K562 (cell line): ENCODE measurements around the gene SFN. TPM values are rescaled to one million over a fixed set of nuclear protein-coding genes. Genes with fewer than 3 reads are reported as not detected.

Source experiments
- CBX5 ChIP-seq: IDR thresholded peaks from 2 replicates; pipeline ENCODE4 v1.6.1; 2014; ENCODE audit warnings: low read depth, borderline replicate concordance
- DMBX1 ChIP-seq: fragments of 250-450 bp; sonication (Bioruptor Pico); IDR thresholded peaks from 2 replicates; pipeline ENCODE4 v1.8.0; 2022; ENCODE audit warnings: inconsistent platforms, mild to moderate bottlenecking, moderate library complexity, borderline replicate concordance
- E2F3 ChIP-seq: fragments of 250-450 bp; sonication (Bioruptor Pico); IDR thresholded peaks from 2 replicates; pipeline ENCODE4 v1.4.0; 2020; ENCODE audit warnings: mild to moderate bottlenecking
- FOS ChIP-seq: IDR thresholded peaks from 3 replicates; pipeline ENCODE4 v1.6.1; 2011; ENCODE audit not compliant: insufficient read length; ENCODE audit errors: extremely low read depth
- HNRNPL ChIP-seq: fragments of 200-400 bp; formaldehyde crosslinking; IDR thresholded peaks from 2 replicates; pipeline ENCODE4 v1.6.1; 2017; ENCODE audit warnings: low read depth, mild to moderate bottlenecking, low read length
- KLF10 ChIP-seq: fragments of 250-450 bp; sonication (Bioruptor Pico); IDR thresholded peaks from 2 replicates; pipeline ENCODE4 v1.6.1; 2021; ENCODE audit warnings: matching md5 sums
- NCOA6 ChIP-seq: fragments of 450-650 bp; IDR thresholded peaks from 2 replicates; pipeline ENCODE4 v1.6.1; 2017; ENCODE audit warnings: mild to moderate bottlenecking
- RBFOX2 ChIP-seq: fragments of 200-400 bp; formaldehyde crosslinking; IDR thresholded peaks from 2 replicates; pipeline ENCODE4 v1.6.1; 2017; ENCODE audit warnings: low read depth, mild to moderate bottlenecking, low read length, moderate library complexity
- RHOXF2B ChIP-seq: fragments of 250-450 bp; sonication (Bioruptor Pico); conservative IDR thresholded peaks from 2 replicates; pipeline ENCODE4 v1.5.1; 2021
- SMARCA4 ChIP-seq: fragments of 450-650 bp; IDR thresholded peaks from 2 replicates; pipeline ENCODE4 v1.6.1; 2016
- SREBF2 ChIP-seq: sonication (generic); formaldehyde crosslinking; IDR thresholded peaks from 2 replicates; pipeline ENCODE4 v1.4.0; 2020; ENCODE audit warnings: mild to moderate bottlenecking, missing genetic modification reagents
- TCF3 ChIP-seq: sonication (generic); formaldehyde crosslinking; IDR thresholded peaks from 2 replicates; pipeline ENCODE4 v1.4.0; 2020; ENCODE audit warnings: mild to moderate bottlenecking, missing genetic modification reagents
- ZFP30 ChIP-seq: fragments of 250-450 bp; sonication (Bioruptor Pico); IDR thresholded peaks from 2 replicates; pipeline ENCODE4 v1.8.0; 2022; ENCODE audit warnings: moderate library complexity, mild to moderate bottlenecking, inconsistent platforms, borderline replicate concordance
- ZNF165 ChIP-seq: fragments of 250-450 bp; sonication (Bioruptor Pico); IDR thresholded peaks from 2 replicates; pipeline ENCODE4 v1.4.0; 2020; ENCODE audit warnings: borderline replicate concordance
- ZNF695 ChIP-seq: fragments of 450-650 bp; formaldehyde crosslinking; IDR thresholded peaks from 2 replicates; pipeline ENCODE4 v1.4.0; 2020; ENCODE audit warnings: mild to moderate bottlenecking, moderate library complexity
- ZNF717 ChIP-seq: fragments of 250-450 bp; sonication (Bioruptor Pico); IDR thresholded peaks from 2 replicates; pipeline ENCODE4 v1.5.0; 2021
- polyA plus RNA-seq, 8 experiments: library from polyadenylated mRNA; depleted of rRNA in 4 of 8; stranded (reverse) in 5 of 8; unstranded in 3 of 8; fragments of >200 nt; fragmentation: Nextera tagmentation in 2 of 8; fragmentation: Illumina TruSeq in 1 of 8; extraction: Ambion mirVana in 2 of 8; extraction: Trizol in 1 of 8; gene quantifications; 2 replicates each; pipeline versions ENCODE4 v1.2.1 to v1.2.3, GENCODE V29; 2011 to 2014; ENCODE audit warnings: inconsistent platforms in 1 of 8, missing spikeins in 1 of 8
- total RNA-seq, 7 experiments: library from RNA; depleted of rRNA in 6 of 7; stranded (reverse); fragments of >200 nt in 6 of 7; fragmentation: Illumina TruSeq in 2 of 7; extraction: Trizol in 2 of 7; gene quantifications; 2 replicates each; pipeline versions ENCODE4 v1.2.1 to v1.2.3, GENCODE V29; 2011 to 2021; ENCODE audit warnings: low replicate concordance in 1 of 7
- TF ChIP-seq, protein P1 (sequence below): sonication (generic); formaldehyde crosslinking; IDR thresholded peaks from 2 replicates; pipeline ENCODE4 v1.8.1; 2023; ENCODE audit warnings: mild to moderate bottlenecking, missing genetic modification reagents
- TF ChIP-seq, protein P2 (sequence below), 2 experiments: fragments of 450-650 bp; conservative IDR thresholded peaks; 2 replicates each; pipeline ENCODE4 v1.6.1; 2017; ENCODE audit warnings: mild to moderate bottlenecking in 2 of 2, moderate library complexity in 2 of 2
- TF ChIP-seq, protein P3 (sequence below), 2 experiments: IDR thresholded peaks; 2 replicates each; pipeline ENCODE4 v1.6.1; 2011; ENCODE audit warnings: borderline replicate concordance in 1 of 2, control low read depth in 1 of 2, low read depth in 1 of 2, low read length in 1 of 2, mild to moderate bottlenecking in 1 of 2, mixed read lengths in 1 of 2, moderate library complexity in 1 of 2; ENCODE audit not compliant: insufficient read depth in 1 of 2, insufficient read length in 1 of 2, poor library complexity in 1 of 2, severe bottlenecking in 1 of 2; ENCODE audit errors: extremely low read depth in 1 of 2
- TF ChIP-seq, protein P4 (sequence below), 2 experiments: fragments of 200-800 bp in 1 of 2; sonication (Bioruptor generic) in 1 of 2; sonication (generic) in 1 of 2; formaldehyde crosslinking in 1 of 2; IDR thresholded peaks in 1 of 2; conservative IDR thresholded peaks in 1 of 2; 2 replicates each; pipeline versions ENCODE4 v1.5.0 to v1.6.1; 2016 to 2020; ENCODE audit warnings: missing compliant biosample characterization in 1 of 2, missing genetic modification characterization in 1 of 2, missing genetic modification reagents in 1 of 2

Gene SFN
- total and polyA plus RNA-seq, 9 of the 15 experiments (the other 6 are each of a cell fraction or from before 2014, with no cell fraction given), result 0.10 to 3.8 (median 2.0) TPM

DNA sequence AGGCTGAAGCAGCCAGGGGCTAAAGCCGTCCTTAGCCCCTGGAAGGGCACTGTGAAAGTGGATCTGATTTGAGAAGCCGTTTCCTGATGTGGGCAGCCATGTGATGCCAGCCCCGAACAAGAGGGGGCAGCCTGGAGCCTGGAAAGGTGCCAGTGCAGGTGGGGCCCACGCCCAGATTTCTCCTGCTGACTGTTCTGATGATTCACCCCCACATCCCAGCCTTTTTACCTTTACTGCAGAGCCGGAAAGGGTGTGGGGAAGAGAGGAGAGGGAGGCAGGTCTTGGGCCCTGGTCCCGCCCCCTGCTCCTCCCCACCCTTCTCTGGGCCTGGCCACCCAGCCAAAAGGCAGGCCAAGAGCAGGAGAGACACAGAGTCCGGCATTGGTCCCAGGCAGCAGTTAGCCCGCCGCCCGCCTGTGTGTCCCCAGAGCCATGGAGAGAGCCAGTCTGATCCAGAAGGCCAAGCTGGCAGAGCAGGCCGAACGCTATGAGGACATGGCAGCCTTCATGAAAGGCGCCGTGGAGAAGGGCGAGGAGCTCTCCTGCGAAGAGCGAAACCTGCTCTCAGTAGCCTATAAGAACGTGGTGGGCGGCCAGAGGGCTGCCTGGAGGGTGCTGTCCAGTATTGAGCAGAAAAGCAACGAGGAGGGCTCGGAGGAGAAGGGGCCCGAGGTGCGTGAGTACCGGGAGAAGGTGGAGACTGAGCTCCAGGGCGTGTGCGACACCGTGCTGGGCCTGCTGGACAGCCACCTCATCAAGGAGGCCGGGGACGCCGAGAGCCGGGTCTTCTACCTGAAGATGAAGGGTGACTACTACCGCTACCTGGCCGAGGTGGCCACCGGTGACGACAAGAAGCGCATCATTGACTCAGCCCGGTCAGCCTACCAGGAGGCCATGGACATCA is at the start of gene SFN (continued):
- TF ChIP-seq, protein P1, sequence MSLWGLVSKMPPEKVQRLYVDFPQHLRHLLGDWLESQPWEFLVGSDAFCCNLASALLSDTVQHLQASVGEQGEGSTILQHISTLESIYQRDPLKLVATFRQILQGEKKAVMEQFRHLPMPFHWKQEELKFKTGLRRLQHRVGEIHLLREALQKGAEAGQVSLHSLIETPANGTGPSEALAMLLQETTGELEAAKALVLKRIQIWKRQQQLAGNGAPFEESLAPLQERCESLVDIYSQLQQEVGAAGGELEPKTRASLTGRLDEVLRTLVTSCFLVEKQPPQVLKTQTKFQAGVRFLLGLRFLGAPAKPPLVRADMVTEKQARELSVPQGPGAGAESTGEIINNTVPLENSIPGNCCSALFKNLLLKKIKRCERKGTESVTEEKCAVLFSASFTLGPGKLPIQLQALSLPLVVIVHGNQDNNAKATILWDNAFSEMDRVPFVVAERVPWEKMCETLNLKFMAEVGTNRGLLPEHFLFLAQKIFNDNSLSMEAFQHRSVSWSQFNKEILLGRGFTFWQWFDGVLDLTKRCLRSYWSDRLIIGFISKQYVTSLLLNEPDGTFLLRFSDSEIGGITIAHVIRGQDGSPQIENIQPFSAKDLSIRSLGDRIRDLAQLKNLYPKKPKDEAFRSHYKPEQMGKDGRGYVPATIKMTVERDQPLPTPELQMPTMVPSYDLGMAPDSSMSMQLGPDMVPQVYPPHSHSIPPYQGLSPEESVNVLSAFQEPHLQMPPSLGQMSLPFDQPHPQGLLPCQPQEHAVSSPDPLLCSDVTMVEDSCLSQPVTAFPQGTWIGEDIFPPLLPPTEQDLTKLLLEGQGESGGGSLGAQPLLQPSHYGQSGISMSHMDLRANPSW (CRISPR knock-in tag), result no peak
- no peak for TF ChIP-seq E2F3 (CRISPR knock-in tag)
- TF ChIP-seq NCOA6, result no peak
- TF ChIP-seq SMARCA4, result peak; percentile 37; the same call in 1 of the 2 replicates
- TF ChIP-seq RHOXF2B (CRISPR knock-in tag), result no peak
- TF ChIP-seq ZFP30 (CRISPR knock-in tag), result no peak
- TF ChIP-seq ZNF717 (CRISPR knock-in tag), result no peak
- peak; percentile 61 for TF ChIP-seq RBFOX2
- TF ChIP-seq CBX5, result no peak
- no peak for TF ChIP-seq ZNF695 (CRISPR knock-in tag)
- TF ChIP-seq KLF10 (CRISPR knock-in tag), result no peak
- no peak for TF ChIP-seq ZNF165
- TF ChIP-seq, protein P2, sequence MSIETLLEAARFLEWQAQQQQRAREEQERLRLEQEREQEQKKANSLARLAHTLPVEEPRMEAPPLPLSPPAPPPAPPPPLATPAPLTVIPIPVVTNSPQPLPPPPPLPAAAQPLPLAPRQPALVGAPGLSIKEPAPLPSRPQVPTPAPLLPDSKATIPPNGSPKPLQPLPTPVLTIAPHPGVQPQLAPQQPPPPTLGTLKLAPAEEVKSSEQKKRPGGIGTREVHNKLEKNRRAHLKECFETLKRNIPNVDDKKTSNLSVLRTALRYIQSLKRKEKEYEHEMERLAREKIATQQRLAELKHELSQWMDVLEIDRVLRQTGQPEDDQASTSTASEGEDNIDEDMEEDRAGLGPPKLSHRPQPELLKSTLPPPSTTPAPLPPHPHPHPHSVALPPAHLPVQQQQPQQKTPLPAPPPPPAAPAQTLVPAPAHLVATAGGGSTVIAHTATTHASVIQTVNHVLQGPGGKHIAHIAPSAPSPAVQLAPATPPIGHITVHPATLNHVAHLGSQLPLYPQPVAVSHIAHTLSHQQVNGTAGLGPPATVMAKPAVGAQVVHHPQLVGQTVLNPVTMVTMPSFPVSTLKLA (conservative IDR thresholded peaks at IDR 0.05), result peak in 1 of 2 experiments; percentile 60; a peak in 1 of 4 replicates
- TF ChIP-seq, protein P3, sequence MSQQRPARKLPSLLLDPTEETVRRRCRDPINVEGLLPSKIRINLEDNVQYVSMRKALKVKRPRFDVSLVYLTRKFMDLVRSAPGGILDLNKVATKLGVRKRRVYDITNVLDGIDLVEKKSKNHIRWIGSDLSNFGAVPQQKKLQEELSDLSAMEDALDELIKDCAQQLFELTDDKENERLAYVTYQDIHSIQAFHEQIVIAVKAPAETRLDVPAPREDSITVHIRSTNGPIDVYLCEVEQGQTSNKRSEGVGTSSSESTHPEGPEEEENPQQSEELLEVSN (IDR thresholded peaks at IDR 0.05; ENCODE audit: borderline replicate concordance in 1 of 2, extremely low read depth in 1 of 2, insufficient read depth in 1 of 2, insufficient read length in 1 of 2, low read depth in 1 of 2, low read length in 1 of 2, poor library complexity in 1 of 2, severe bottlenecking in 1 of 2), result no peak
- TF ChIP-seq, protein P4, sequence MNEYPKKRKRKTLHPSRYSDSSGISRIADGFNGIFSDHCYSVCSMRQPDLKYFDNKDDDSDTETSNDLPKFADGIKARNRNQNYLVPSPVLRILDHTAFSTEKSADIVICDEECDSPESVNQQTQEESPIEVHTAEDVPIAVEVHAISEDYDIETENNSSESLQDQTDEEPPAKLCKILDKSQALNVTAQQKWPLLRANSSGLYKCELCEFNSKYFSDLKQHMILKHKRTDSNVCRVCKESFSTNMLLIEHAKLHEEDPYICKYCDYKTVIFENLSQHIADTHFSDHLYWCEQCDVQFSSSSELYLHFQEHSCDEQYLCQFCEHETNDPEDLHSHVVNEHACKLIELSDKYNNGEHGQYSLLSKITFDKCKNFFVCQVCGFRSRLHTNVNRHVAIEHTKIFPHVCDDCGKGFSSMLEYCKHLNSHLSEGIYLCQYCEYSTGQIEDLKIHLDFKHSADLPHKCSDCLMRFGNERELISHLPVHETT (CRISPR knock-in tag; conservative IDR thresholded peaks at IDR 0.05 in 1 of 2, IDR thresholded peaks at IDR 0.05 in 1 of 2), result no peak
- TF ChIP-seq TCF3 (CRISPR knock-in tag), result peak; percentile 42; the same call in 1 of the 2 replicates
- no peak for TF ChIP-seq DMBX1
- TF ChIP-seq SREBF2 (CRISPR knock-in tag), result no peak
- peak; percentile 35 for TF ChIP-seq FOS
- no peak for TF ChIP-seq HNRNPL
